SK-N-SH (cell line): Measurements from ENCODE around the gene DGKI.

Source experiments
- CTCF ChIP-seq: fragments of 200-600 bp; sonication (generic); IDR thresholded peaks from 2 replicates; pipeline ENCODE4 v1.6.1; 2017; ENCODE audit warnings: antibody characterized with exemption, mild to moderate bottlenecking, moderate library complexity
- FOXM1 ChIP-seq: IDR thresholded peaks from 2 replicates; pipeline ENCODE4 v1.4.0; 2012; ENCODE audit warnings: low read depth, mild to moderate bottlenecking
- TAF1 ChIP-seq: IDR thresholded peaks from 2 replicates; pipeline ENCODE4 v1.6.1; 2012; ENCODE audit warnings: low read depth, mild to moderate bottlenecking, low read length, moderate library complexity, borderline replicate concordance

- TF ChIP-seq FOXM1 (no peak), CTCF (no peak), TAF1 (no peak)
Observed at GRCh38 chr7:137564677-137565076, 282.1 kb downstream of the DGKI start.
